ENCODE results near the gene TXNRD3. TPM values are rescaled to one million over a fixed set of nuclear protein-coding genes. Genes with fewer than 3 reads are reported as not detected.

The TXNRD3 gene
- total RNA-seq: 1 to 10 TPM; 2.3 to 3.2 TPM

- Mint-ChIP-seq H3K9me3 (peaks cover 0 to 5% of the 10 kb centered on the region in 2 donors), H3K27ac (peak within 1 kb of the TSS; percentile 55 to 72)
These were observed at the start of gene TXNRD3 for GRCh38 chr3:126654571-126655383. TXNRD3 (minus strand) TSS chr3:126655124.

GRCh38 chr3:126703512-126704493, 48.9 kb upstream of the TXNRD3 start, which contains the start of gene CHCHD6:
CHCHD6 (plus strand) TSS chr3:126704240; CDS start chr3:126704313, 73 bp downstream.
- no peaks in the 10 kb centered on the region for H3K9me3 Mint-ChIP-seq
- ATAC-seq (peak; percentile 99 to 100), DNase-seq (ENCODE audit: low spot score in 2 of 2) (peak; percentile 94 to 95)
- peaks cover 0 to 5% of the 10 kb centered on the region in 2 donors for H3K36me3 Mint-ChIP-seq
- peak within 1 kb of the TSS; percentile 87 to 88 for H3K27ac Mint-ChIP-seq

More at GRCh38 chr3:126654571-126655383, at the start of gene TXNRD3:
- DNase-seq (ENCODE audit: low spot score in 2 of 2) (peak; percentile 78 to 83), ATAC-seq (peak; percentile 96 to 97)
- H3K36me3 Mint-ChIP-seq: no peaks in the 10 kb centered on the region

- Mint-ChIP-seq H3K27ac (no peak overlapping the region), H3K9me3 (no peaks in the 10 kb centered on the region), H3K36me3 (peaks cover 0 to 5% of the 10 kb centered on the region in 2 donors)
- DNase-seq (ENCODE audit: low spot score in 2 of 2): no peak
- no peak for ATAC-seq
These were observed 44.1 kb upstream of the TXNRD3 start for GRCh38 chr3:126699011-126699410.

- no peaks in the 10 kb centered on the region for H3K9me3 Mint-ChIP-seq
- no peak overlapping the region for H3K27ac Mint-ChIP-seq
- no peak for ATAC-seq
- DNase-seq (ENCODE audit: low spot score in 2 of 2): no peak
- H3K36me3 Mint-ChIP-seq: no peaks in the 10 kb centered on the region
These were observed 41.9 kb upstream of the TXNRD3 start for GRCh38 chr3:126696701-126697267.

- Mint-ChIP-seq H3K36me3 (no peaks in the 10 kb centered on the region), H3K9me3 (no peaks in the 10 kb centered on the region), H3K27ac (no peak overlapping the region)
- ATAC-seq: no peak
- no peak for DNase-seq (ENCODE audit: low spot score in 2 of 2)
These were observed 39.0 kb upstream of the TXNRD3 start for GRCh38 chr3:126693921-126694320.

GRCh38 chr3:126692858-126693257, 37.9 kb upstream of the TXNRD3 start:
- DNase-seq (ENCODE audit: low spot score in 2 of 2) (no peak), ATAC-seq (no peak)
- no peak overlapping the region for H3K27ac Mint-ChIP-seq
- H3K36me3 Mint-ChIP-seq: no peaks in the 10 kb centered on the region
- no peaks in the 10 kb centered on the region for H3K9me3 Mint-ChIP-seq

GRCh38 chr3:126691765-126692164, 36.8 kb upstream of the TXNRD3 start:
- no peak for DNase-seq (ENCODE audit: low spot score in 2 of 2)
- H3K9me3 Mint-ChIP-seq: no peaks in the 10 kb centered on the region
- no peak for ATAC-seq
- H3K36me3 Mint-ChIP-seq: no peaks in the 10 kb centered on the region
- H3K27ac Mint-ChIP-seq: no peak overlapping the region

GRCh38 chr3:126685493-126685892, 30.6 kb upstream of the TXNRD3 start:
- no peaks in the 10 kb centered on the region for H3K36me3 Mint-ChIP-seq
- ATAC-seq: no peak
- no peak for DNase-seq (ENCODE audit: low spot score in 2 of 2)
- no peaks in the 10 kb centered on the region for H3K9me3 Mint-ChIP-seq
- no peak overlapping the region for H3K27ac Mint-ChIP-seq

GRCh38 chr3:126685021-126685420, 30.1 kb upstream of the TXNRD3 start:
- no peaks in the 10 kb centered on the region for H3K9me3 Mint-ChIP-seq
- no peaks in the 10 kb centered on the region for H3K36me3 Mint-ChIP-seq
- H3K27ac Mint-ChIP-seq: no peak overlapping the region
- ATAC-seq: no peak
- DNase-seq (ENCODE audit: low spot score in 2 of 2): no peak

- ATAC-seq (no peak), DNase-seq (ENCODE audit: low spot score in 2 of 2) (no peak)
- Mint-ChIP-seq H3K27ac (no peak overlapping the region), H3K36me3 (no peaks in the 10 kb centered on the region), H3K9me3 (no peaks in the 10 kb centered on the region)
These were observed 29.4 kb upstream of the TXNRD3 start for GRCh38 chr3:126684218-126684751.

GRCh38 chr3:126683069-126683468, 28.1 kb upstream of the TXNRD3 start:
- ATAC-seq (no peak), DNase-seq (ENCODE audit: low spot score in 2 of 2) (no peak)
- Mint-ChIP-seq H3K27ac (no peak overlapping the region), H3K9me3 (no peaks in the 10 kb centered on the region), H3K36me3 (no peaks in the 10 kb centered on the region)

GRCh38 chr3:126682009-126682408, 27.1 kb upstream of the TXNRD3 start:
- H3K27ac Mint-ChIP-seq: no peak overlapping the region
- ATAC-seq (no peak), DNase-seq (ENCODE audit: low spot score in 2 of 2) (no peak)
- H3K9me3 Mint-ChIP-seq: no peaks in the 10 kb centered on the region
- no peaks in the 10 kb centered on the region for H3K36me3 Mint-ChIP-seq

GRCh38 chr3:126680667-126681055, 25.7 kb upstream of the TXNRD3 start:
- no peak overlapping the region for H3K27ac Mint-ChIP-seq

GRCh38 chr3:126679831-126680666, 25.1 kb upstream of the TXNRD3 start:
- no peak overlapping the region for H3K27ac Mint-ChIP-seq
- no peaks in the 10 kb centered on the region for H3K36me3 Mint-ChIP-seq
- DNase-seq (ENCODE audit: low spot score in 2 of 2) (no peak), ATAC-seq (no peak)
- no peaks in the 10 kb centered on the region for H3K9me3 Mint-ChIP-seq

More at GRCh38 chr3:126680667-126681055, 25.7 kb upstream of the TXNRD3 start:
- H3K9me3 Mint-ChIP-seq: no peaks in the 10 kb centered on the region
- DNase-seq (ENCODE audit: low spot score in 2 of 2) (no peak), ATAC-seq (no peak)
- H3K36me3 Mint-ChIP-seq: no peaks in the 10 kb centered on the region

- ATAC-seq: peak; percentile 79 to 90
- no peaks in the 10 kb centered on the region for H3K36me3 Mint-ChIP-seq
- no peaks in the 10 kb centered on the region for H3K9me3 Mint-ChIP-seq
- no peak overlapping the region for H3K27ac Mint-ChIP-seq
- peak; percentile 80 to 86 for DNase-seq (ENCODE audit: low spot score in 2 of 2)
These were observed 24.4 kb upstream of the TXNRD3 start for GRCh38 chr3:126679318-126679751.

Measured in activated naive CD4-positive, alpha-beta T cell treated with anti-CD3 and anti-CD28 coated beads, Interleukin-2, amount 50 U/mL, for 72 hours (primary cell).